NCI-H1048 (cell line): Measurements from ENCODE around the gene KCNK15.

Experiments used
- DNase-seq: peaks from one replicate; lab custom pipeline; 2025; lab: John Stamatoyannopoulos, UW

The KCNK15 gene

DNA sequence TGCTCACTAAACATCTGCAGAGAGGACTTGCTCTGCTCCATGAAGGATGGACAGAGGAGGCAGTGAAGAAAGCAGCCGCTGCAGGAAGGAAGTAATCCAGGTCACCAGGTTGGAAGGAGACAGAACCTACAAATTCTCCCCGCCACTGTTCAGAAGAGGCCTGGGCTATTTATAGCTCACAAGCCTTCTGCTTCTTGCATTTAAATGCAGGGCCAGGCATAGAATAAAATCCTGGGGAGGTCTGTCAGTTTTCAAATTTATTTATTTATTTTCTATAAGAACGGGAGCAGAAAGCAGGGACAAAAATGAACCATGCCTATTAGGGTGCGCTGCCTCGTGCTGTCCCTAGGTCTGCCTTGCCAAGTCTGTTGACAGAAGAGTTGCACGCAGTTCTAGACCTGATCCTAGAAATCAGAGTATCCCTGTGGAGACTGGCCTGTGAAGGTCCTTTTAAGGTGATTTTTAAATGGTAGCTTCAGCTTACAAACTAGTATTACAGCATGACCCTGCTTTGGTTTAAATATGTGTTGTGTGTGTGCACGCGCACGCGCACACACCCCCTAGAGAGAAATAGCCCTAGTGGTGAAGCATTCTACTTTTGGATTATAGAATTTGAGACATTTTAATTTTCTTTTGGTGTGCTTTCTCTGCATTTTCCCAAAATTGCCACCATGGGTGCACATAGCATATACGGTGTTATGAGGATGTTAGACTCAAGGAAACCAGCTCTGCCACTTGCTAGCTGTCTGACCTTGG lies 45.2 kb downstream of the KCNK15 start:
- no peak for DNase-seq

DNA sequence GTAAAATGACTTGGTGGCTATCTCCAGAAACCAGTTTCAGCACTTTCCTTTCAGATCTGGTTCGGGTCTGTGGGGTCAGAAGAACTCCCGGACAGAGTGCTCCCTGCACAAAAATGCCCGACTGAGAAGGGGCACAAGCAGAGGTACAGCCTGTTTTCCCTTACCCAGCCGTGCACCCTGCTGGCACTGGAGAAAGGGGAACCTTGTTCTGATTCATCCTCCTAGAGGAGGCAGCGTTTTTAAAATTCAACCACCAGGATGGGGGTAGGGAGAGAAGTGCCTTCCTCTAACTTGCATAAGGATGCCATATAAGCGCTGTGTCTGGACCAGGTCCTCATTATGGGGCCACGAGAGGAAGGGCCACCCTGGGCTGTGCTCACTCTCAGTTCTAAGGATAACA lies 47.1 kb downstream of the KCNK15 start:
- no peak for DNase-seq

DNA sequence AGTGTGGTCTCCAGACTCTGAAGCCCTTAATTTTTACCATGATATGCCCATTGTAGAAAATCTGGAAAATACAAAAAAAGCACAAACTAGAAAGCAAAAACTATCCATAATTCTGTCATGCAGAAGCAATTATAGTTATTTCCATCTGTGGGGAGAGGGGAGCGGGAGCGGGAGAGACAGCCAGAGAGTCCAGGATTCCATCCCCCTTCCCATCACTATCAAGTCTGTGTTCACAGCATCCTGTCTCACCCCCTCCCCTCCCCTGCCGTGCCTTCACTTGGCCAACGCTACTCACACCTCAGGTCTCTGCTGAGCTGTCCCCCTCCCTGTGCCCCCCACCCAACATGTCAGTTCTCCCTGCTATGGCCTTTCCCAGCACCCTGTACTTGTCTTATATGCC lies 50.2 kb downstream of the KCNK15 start:
- DNase-seq, result no peak

DNA sequence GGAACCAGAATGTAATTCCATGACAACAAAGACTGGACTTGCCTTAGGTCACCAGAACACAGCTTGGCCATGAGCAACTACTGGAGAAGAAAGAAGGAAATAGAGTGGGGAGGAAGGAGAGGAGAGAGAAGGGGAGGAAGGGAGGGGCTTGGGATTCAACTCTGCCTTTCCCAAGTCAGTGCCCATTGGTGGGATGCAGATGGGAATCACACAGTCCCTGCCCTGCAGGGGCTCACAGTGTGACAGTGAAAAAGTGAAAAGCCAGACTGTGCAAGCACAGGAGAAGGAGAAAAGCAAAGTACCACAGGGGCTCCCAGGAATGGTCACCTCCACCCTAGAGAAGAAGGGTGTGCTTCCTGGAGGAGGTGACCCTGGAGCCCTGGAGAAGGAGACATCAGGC lies 50.6 kb downstream of the KCNK15 start:
- DNase-seq, result no peak

DNA sequence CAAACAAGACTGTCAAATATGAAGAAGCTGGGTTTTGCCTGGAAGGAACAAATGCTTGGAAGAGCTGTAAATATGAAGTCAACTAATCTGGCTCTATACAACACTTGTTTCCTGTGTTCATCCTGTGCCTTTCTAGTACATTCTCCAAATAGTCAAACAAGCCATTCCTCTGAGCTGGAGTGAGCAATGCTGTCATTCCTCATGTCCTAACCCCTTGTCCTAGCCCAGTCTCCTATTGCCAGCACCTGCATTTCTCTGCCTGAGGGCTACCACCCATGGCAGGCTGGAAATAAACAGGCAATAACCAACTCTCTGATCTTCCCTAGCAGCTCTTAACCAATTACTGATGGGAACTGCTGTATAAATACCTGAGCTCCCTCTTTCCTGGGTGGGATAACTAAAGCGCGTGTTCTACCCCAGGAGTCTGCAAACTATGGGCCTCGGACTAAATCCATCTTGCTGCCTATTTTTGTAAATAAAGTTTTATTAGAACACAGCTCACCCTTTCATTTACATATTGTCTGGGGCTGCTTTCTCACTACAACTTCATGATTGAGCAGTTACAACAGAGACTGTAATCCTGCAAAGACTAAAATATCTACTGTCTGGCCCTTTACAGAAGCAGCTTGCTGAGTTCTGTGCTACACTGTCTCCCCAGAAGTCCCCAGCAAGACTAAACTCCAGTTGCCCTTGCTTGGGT lies 51.2 kb downstream of the KCNK15 start:
- no peak for DNase-seq

DNA sequence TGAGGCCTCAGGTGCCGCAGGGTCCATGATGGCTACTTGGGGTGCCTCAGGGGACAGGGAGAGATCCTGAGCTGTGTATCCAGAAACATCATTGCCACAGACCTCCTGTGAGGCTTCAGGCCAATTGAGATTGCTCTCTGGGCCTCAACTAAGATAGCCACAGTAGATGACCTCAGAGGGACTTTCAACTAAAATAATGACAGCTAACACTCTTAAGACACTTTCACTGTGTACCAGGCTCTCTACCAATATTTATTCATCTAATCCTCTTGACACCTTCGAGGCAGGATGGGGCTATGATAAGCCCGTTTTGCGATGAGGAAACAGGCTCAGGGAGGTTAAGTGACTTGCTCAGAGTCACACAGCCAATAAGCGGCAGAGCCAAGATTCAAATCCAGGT lies 54.0 kb downstream of the KCNK15 start:
- no peak for DNase-seq

DNA sequence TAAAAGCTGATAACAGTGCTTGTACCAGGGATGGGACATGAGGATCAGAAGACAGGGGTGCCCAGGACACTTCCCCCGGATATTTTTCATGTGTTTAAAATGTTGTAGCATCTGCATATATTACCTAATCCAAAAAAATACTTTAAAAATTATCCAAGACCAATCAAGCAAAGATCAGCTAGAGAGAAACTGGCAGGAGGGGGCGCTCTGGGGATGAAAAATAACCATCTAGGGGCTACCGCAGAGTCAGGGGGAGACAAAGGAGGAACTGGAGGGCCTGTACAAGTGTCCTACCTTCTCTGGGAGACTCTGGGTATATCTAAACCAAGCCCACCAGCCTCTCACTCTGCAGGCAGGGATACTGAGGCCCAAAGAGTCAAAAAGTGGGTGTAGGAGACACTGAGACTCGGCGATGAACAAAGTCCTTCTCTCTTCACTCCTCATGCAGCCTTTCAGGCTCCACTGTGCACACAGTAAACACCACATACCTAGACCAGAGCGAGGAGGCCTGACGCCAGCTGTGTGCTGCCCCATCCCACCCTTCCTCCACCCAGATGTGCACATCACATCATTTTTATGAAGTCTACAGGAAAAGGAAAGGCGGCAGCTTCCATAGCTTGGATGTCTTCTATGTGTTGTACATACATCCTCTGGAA lies 54.9 kb downstream of the KCNK15 start:
- no peak for DNase-seq
